PFSK-1 (cell line): ENCODE results near the gene SP3.

Experiments used
- POLR2AphosphoS5 ChIP-seq: IDR thresholded peaks from 2 replicates; pipeline ENCODE4 v1.6.1; 2012; ENCODE audit warnings: low read depth, mild to moderate bottlenecking, control low read depth, low read length, moderate library complexity
- SIN3A ChIP-seq: IDR thresholded peaks from 2 replicates; pipeline ENCODE4 v1.6.1; 2012; ENCODE audit warnings: mild to moderate bottlenecking, low read length, moderate library complexity, borderline replicate concordance; ENCODE audit not compliant: insufficient read depth
- TAF1 ChIP-seq: IDR thresholded peaks from 2 replicates; pipeline ENCODE4 v1.6.1; 2012; ENCODE audit warnings: low read length, control low read depth, borderline replicate concordance; ENCODE audit not compliant: insufficient read depth

DNA sequence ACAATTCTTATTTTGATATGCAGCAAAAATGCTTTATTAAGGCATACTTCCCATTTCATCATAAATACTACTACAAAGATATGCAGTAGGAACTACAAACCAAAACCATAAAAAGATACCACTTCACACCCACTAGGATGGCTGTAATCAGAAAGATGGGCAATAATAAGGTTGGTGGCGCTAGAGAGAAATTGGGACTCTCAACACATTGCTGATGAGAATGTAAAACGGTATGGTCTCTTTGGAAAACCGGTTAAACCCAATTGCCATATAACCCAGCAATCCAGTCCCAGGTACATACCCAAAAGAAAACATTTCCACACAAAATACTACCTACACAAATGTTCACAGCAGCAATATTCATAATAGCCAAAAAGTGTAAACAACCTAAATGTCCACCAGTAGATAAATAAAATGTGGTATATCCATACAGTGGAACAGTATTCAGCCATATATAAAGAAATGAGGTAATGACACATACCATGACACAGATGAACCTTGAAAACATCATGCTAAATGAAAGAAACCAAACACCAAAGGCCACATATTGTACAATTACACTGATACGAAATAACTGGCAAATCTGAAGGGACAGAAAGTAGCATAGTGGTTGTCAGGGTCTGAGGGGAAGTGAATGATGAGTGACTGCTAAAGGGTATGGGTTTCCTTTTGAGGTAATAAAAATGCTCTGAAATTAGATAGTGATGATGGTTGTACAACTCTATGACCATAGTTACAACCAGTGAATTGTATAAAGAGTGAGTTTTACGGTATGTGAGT lies 12.7 kb downstream of the SP3 start:
- TF ChIP-seq POLR2AphosphoS5 = no peak
- no peak for TF ChIP-seq TAF1
- no peak for TF ChIP-seq SIN3A
